ENCODE data around the gene SLC7A6OS.

Gene SLC7A6OS

GRCh38 chr16:68310774-68311511 lies at the start of gene SLC7A6OS, which contains the start of gene PRMT7:
Gene SLC7A6OS (minus strand): TSS chr16:68310946. CDS start chr16:68310926, 20 bp downstream.
Gene PRMT7 (plus strand): TSS chr16:68311019. CDS start chr16:68315980, 4,961 bp downstream.
- H3K4me3 ChIP-seq (ENCODE audit: low read length) = peak within 1 kb of the TSS; percentile 95
- no peak for TF ChIP-seq CTCF (conservative IDR thresholded peaks at IDR 0.05; ENCODE audit: low read depth, low read length)
- DNase-seq (ENCODE audit: low read depth) = no peak

- no peak for DNase-seq (ENCODE audit: low read depth)
- no peak overlapping the region for H3K4me3 ChIP-seq (ENCODE audit: low read length)
- no peak for TF ChIP-seq CTCF (conservative IDR thresholded peaks at IDR 0.05; ENCODE audit: low read depth, low read length)
These were observed 48.8 kb upstream of the SLC7A6OS start for GRCh38 chr16:68359398-68360191.

- no peak for DNase-seq (ENCODE audit: low read depth)
These were observed 48.2 kb upstream of the SLC7A6OS start for GRCh38 chr16:68358951-68359350.

GRCh38 chr16:68357923-68358322 lies 47.2 kb upstream of the SLC7A6OS start:
- no peak for TF ChIP-seq CTCF (conservative IDR thresholded peaks at IDR 0.05; ENCODE audit: low read depth, low read length)
- H3K4me3 ChIP-seq (ENCODE audit: low read length) = no peak overlapping the region

More at GRCh38 chr16:68358951-68359350, 48.2 kb upstream of the SLC7A6OS start:
- no peak overlapping the region for H3K4me3 ChIP-seq (ENCODE audit: low read length)
- TF ChIP-seq CTCF (conservative IDR thresholded peaks at IDR 0.05; ENCODE audit: low read depth, low read length) = no peak

GRCh38 chr16:68357521-68357922 lies 46.8 kb upstream of the SLC7A6OS start:
- no peak for DNase-seq (ENCODE audit: low read depth)
- no peak for TF ChIP-seq CTCF (conservative IDR thresholded peaks at IDR 0.05; ENCODE audit: low read depth, low read length)
- H3K4me3 ChIP-seq (ENCODE audit: low read length) = no peak overlapping the region

More at GRCh38 chr16:68357923-68358322, 47.2 kb upstream of the SLC7A6OS start:
- DNase-seq (ENCODE audit: low read depth) = no peak

- no peak overlapping the region for H3K4me3 ChIP-seq (ENCODE audit: low read length)
- no peak for DNase-seq (ENCODE audit: low read depth)
These were observed 46.2 kb upstream of the SLC7A6OS start for GRCh38 chr16:68356919-68357286.

More at GRCh38 chr16:68356919-68357286, 46.2 kb upstream of the SLC7A6OS start:
- no peak for TF ChIP-seq CTCF (conservative IDR thresholded peaks at IDR 0.05; ENCODE audit: low read depth, low read length)

All from retinal pigment epithelial cell (primary cell).